Measurements from ENCODE around the gene SLC6A8. TPM values are rescaled to one million over a fixed set of nuclear protein-coding genes. Genes with fewer than 3 reads are reported as not detected.

SLC6A8 gene
- total and polyA plus RNA-seq, 2 donors (not counting 3 experiments of a cell fraction or from before 2014, with no cell fraction given): 22.7 to 23.6 TPM

- CTCF ChIA-PET: interaction anchor here (1.0 kb wide), 1 partner anchor 9 kb away, joined by 3 read pairs; no protein-coding TSS in a partner anchor
Measured at GRCh38 chrX:153726286-153727122, 38.8 kb downstream of the SLC6A8 start.

GRCh38 chrX:153727123-153727931 is 39.6 kb downstream of the SLC6A8 start:
- intact Hi-C loops (cut with micrococcal nuclease): loop anchor here (2.0 kb wide), 1 partner anchor 67 kb away; the partner anchor contains the start of genes IDH3G and SSR4
- Histone ChIP-seq H2AFZ (ENCODE audit: low read depth, low read length) (peak overlapping the region; percentile 27), H3K36me3 (ENCODE audit: control insufficient read depth in 2 of 2, extremely low read depth in 1 of 2, insufficient read depth in 2 of 2, low read length in 2 of 2) (no peaks in the 10 kb centered on the region), H3K9ac (replicated peaks; ENCODE audit: extremely low read depth, insufficient read depth, low read length) (peak overlapping the region; percentile 47), H3K79me2 (ENCODE audit: control insufficient read depth, insufficient read depth, low read length) (peaks cover 7% of the 10 kb centered on the region), H3K27ac (ENCODE audit: insufficient read depth, low read depth, low read length) (peak overlapping the region; percentile 72), H3K4me1 (ENCODE audit: control insufficient read depth, extremely low read depth, insufficient read depth, low read length) (peaks cover 21% of the 10 kb centered on the region), H3K4me3 (replicated peaks in 1 of 3; ENCODE audit: insufficient read depth in 1 of 3, low read depth in 1 of 3, low read length in 3 of 3) (no peak overlapping the region), H3K27me3 (ENCODE audit: control insufficient read depth in 2 of 2, insufficient read depth in 2 of 2, low read length in 2 of 2) (no peaks in the 10 kb centered on the region), H3K9me3 (replicated peaks; ENCODE audit: control insufficient read depth, insufficient read depth, low read length) (no peaks in the 10 kb centered on the region), H4K20me1 (replicated peaks; ENCODE audit: control insufficient read depth, extremely low read depth, insufficient read depth, low read length) (no peaks in the 10 kb centered on the region), H3K4me2 (ENCODE audit: insufficient read depth, low read length) (peak overlapping the region; percentile 29), H3K9me1 (replicated peaks; ENCODE audit: control insufficient read depth, extremely low read depth, insufficient read depth, low read length) (no peaks in the 10 kb centered on the region)
- dilution Hi-C loops (cut with MboI; ENCODE audit: extremely low pct_ligation_motif_present, low sequenced_read_pairs): no loop called here
- BruUV-seq (replicated peaks): no TSS peak
- ChIA-PET CTCF (interaction anchor here (1.0 kb wide), 1 partner anchor 8 kb away, joined by 3 read pairs; no protein-coding TSS in a partner anchor), POLR2A (interaction anchor here (0.6 kb wide), 1 partner anchor 218 kb away, joined by 6 read pairs; no protein-coding TSS in a partner anchor)
- FAIRE-seq (peak; percentile 89), DNase-seq (ENCODE audit: low read depth, low spot score) (peak; percentile 28)
- no peak for TF ChIP-seq MAX (IDR thresholded peaks at IDR 0.05; ENCODE audit: insufficient read depth, insufficient read length)
- no peak for TF ChIP-seq POLR2AphosphoS5 (IDR thresholded peaks at IDR 0.05; ENCODE audit: insufficient read depth, low read depth, low read length)
- no peak for TF ChIP-seq CTCF (IDR thresholded peaks at IDR 0.05; ENCODE audit: extremely low read depth in 1 of 2, insufficient read depth in 1 of 2, low read depth in 1 of 2, low read length in 2 of 2)
- no peak for TF ChIP-seq FOS (IDR thresholded peaks at IDR 0.05; ENCODE audit: borderline replicate concordance, insufficient read depth, low read length)
- TF ChIP-seq GATA2 (IDR thresholded peaks at IDR 0.05; ENCODE audit: insufficient read depth, insufficient read length, low read depth, low read length): no peak
- no peak for TF ChIP-seq POLR2A (IDR thresholded peaks at IDR 0.05; ENCODE audit: low read depth, low read length)
- no peak for TF ChIP-seq EZH2 (IDR thresholded peaks at IDR 0.05; ENCODE audit: borderline replicate concordance, low read depth, low read length, severe bottlenecking)
- TF ChIP-seq JUN (IDR thresholded peaks at IDR 0.05; ENCODE audit: borderline replicate concordance, insufficient read depth, insufficient read length, low read depth): no peak
- no peak for TF ChIP-seq MYC (IDR thresholded peaks at IDR 0.05; ENCODE audit: low read depth, low read length)

More at GRCh38 chrX:153726286-153727122, 38.8 kb downstream of the SLC6A8 start:
- Histone ChIP-seq H3K4me3 (replicated peaks in 1 of 3; ENCODE audit: insufficient read depth in 1 of 3, low read depth in 1 of 3, low read length in 3 of 3) (peak overlapping the region in 1 of 3 experiments; percentile 2), H3K4me2 (ENCODE audit: insufficient read depth, low read length) (peak overlapping the region; percentile 29), H3K79me2 (ENCODE audit: control insufficient read depth, insufficient read depth, low read length) (peaks cover 13% of the 10 kb centered on the region), H3K9me1 (replicated peaks; ENCODE audit: control insufficient read depth, extremely low read depth, insufficient read depth, low read length) (no peaks in the 10 kb centered on the region), H3K9ac (replicated peaks; ENCODE audit: extremely low read depth, insufficient read depth, low read length) (peak overlapping the region; percentile 47), H2AFZ (ENCODE audit: low read depth, low read length) (peak overlapping the region; percentile 53), H3K27ac (ENCODE audit: insufficient read depth, low read depth, low read length) (peak overlapping the region; percentile 72), H3K9me3 (replicated peaks; ENCODE audit: control insufficient read depth, insufficient read depth, low read length) (no peaks in the 10 kb centered on the region), H3K4me1 (ENCODE audit: control insufficient read depth, extremely low read depth, insufficient read depth, low read length) (peaks cover 28% of the 10 kb centered on the region), H4K20me1 (replicated peaks; ENCODE audit: control insufficient read depth, extremely low read depth, insufficient read depth, low read length) (no peaks in the 10 kb centered on the region), H3K27me3 (ENCODE audit: control insufficient read depth in 2 of 2, insufficient read depth in 2 of 2, low read length in 2 of 2) (no peaks in the 10 kb centered on the region), H3K36me3 (ENCODE audit: control insufficient read depth in 2 of 2, extremely low read depth in 1 of 2, insufficient read depth in 2 of 2, low read length in 2 of 2) (no peaks in the 10 kb centered on the region)
- intact Hi-C loops (cut with micrococcal nuclease): loop anchor here (2.0 kb wide), 1 partner anchor 68 kb away; the partner anchor contains the start of genes IDH3G and SSR4
- BruUV-seq (replicated peaks): no TSS peak
- FAIRE-seq: peak; percentile 66
- dilution Hi-C loops (cut with MboI; ENCODE audit: extremely low pct_ligation_motif_present, low sequenced_read_pairs): no loop called here
- DNase-seq (ENCODE audit: low read depth, low spot score): peak; percentile 56
- TF ChIP-seq POLR2A (IDR thresholded peaks at IDR 0.05; ENCODE audit: low read depth, low read length) (no peak), FOS (IDR thresholded peaks at IDR 0.05; ENCODE audit: borderline replicate concordance, insufficient read depth, low read length) (peak; percentile 16)
- POLR2A ChIA-PET: interaction anchor here (0.6 kb wide), 1 partner anchor 218 kb away, joined by 6 read pairs; no protein-coding TSS in a partner anchor
